Measurements from ENCODE around the gene MAD1L1. TPM values are rescaled to one million over a fixed set of nuclear protein-coding genes. Genes with fewer than 3 reads are reported as not detected.

The MAD1L1 gene
- total RNA-seq, 2 experiments from 2014 or later = 40.0 to 44.7 TPM

GRCh38 chr7:1906988-1907745, 325.6 kb downstream of the MAD1L1 start:
- no peak for ATAC-seq
- POLR2A ChIA-PET = no interaction called here
- no peak overlapping the region for H3K27ac Mint-ChIP-seq

GRCh38 chr7:1906087-1906830, 326.5 kb downstream of the MAD1L1 start:
- ATAC-seq (no peak), DNase-seq (no peak)
- no peaks in the 10 kb centered on the region for H3K36me3 Mint-ChIP-seq (ENCODE audit: low read depth)
- H3K27me3 Mint-ChIP-seq = no peaks in the 10 kb centered on the region
- H3K4me1 Mint-ChIP-seq (ENCODE audit: low read depth) = peaks cover 4% of the 10 kb centered on the region
- no peaks in the 10 kb centered on the region for H3K9me3 Mint-ChIP-seq
- TF ChIP-seq CTCF (IDR thresholded peaks at IDR 0.05) = no peak
- no peak overlapping the region for H3K4me3 Mint-ChIP-seq
- ChIA-PET CTCF (no interaction called here), POLR2A (interaction anchor here (0.6 kb wide), 1 partner anchor 16 kb away, joined by 3 read pairs; no protein-coding TSS in a partner anchor)
- no peak overlapping the region for H3K27ac Mint-ChIP-seq
- intact Hi-C loops (cut with micrococcal nuclease) = no loop called here

More at GRCh38 chr7:1906988-1907745, 325.6 kb downstream of the MAD1L1 start:
- CTCF ChIA-PET = no interaction called here
- no peaks in the 10 kb centered on the region for H3K9me3 Mint-ChIP-seq
- H3K4me3 Mint-ChIP-seq = no peak overlapping the region
- H3K4me1 Mint-ChIP-seq (ENCODE audit: low read depth) = peaks cover 4% of the 10 kb centered on the region
- intact Hi-C loops (cut with micrococcal nuclease) = no loop called here
- no peaks in the 10 kb centered on the region for H3K27me3 Mint-ChIP-seq
- DNase-seq = no peak
- no peak for TF ChIP-seq CTCF (IDR thresholded peaks at IDR 0.05)
- no peaks in the 10 kb centered on the region for H3K36me3 Mint-ChIP-seq (ENCODE audit: low read depth)

DNA sequence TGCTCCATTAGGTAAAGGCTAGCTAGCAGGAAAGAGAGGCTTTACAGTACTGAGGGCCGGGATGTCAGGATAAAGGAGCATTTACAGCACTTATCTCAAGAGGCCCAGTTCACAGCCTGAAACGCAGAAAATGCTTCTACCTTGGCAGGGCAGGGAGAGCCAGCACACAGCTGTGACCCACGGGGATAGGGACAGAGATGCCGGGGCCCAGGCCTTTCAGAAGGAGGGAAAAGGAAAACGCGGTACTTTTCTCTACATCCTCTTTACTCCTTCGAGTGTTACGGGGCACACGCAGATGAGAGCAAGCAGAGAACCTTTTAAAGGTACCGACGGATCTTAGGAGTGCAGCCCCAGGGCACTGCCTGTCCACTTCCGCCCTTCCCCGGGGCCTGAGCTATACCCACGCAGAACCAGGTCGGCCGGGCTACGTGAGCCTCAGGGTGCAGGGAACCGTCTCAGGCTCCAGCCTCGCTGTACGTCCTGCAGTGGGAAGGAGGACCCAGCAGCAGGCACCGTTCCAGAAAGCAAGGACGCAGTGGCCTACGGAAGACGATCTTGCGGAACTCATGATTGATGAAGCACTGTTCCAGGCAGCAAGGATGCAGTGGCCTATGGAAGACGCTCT, 330.4 kb downstream of the MAD1L1 start:
- no peaks in the 10 kb centered on the region for H3K4me1 Mint-ChIP-seq (ENCODE audit: low read depth)
- no peaks in the 10 kb centered on the region for H3K36me3 Mint-ChIP-seq (ENCODE audit: low read depth)
- TF ChIP-seq CTCF (IDR thresholded peaks at IDR 0.05) = no peak
- no peak overlapping the region for H3K27ac Mint-ChIP-seq
- CTCF ChIA-PET = no interaction called here
- no peaks in the 10 kb centered on the region for H3K27me3 Mint-ChIP-seq
- POLR2A ChIA-PET = no interaction called here
- no peaks in the 10 kb centered on the region for H3K9me3 Mint-ChIP-seq
- ATAC-seq = no peak
- intact Hi-C loops (cut with micrococcal nuclease) = no loop called here
- no peak for DNase-seq
- H3K4me3 Mint-ChIP-seq = no peak overlapping the region

GRCh38 chr7:1901431-1902210, 331.1 kb downstream of the MAD1L1 start:
- H3K9me3 Mint-ChIP-seq = no peaks in the 10 kb centered on the region
- no peaks in the 10 kb centered on the region for H3K36me3 Mint-ChIP-seq (ENCODE audit: low read depth)
- DNase-seq = no peak
- ChIA-PET CTCF (no interaction called here), POLR2A (no interaction called here)
- ATAC-seq = no peak
- no peaks in the 10 kb centered on the region for H3K4me1 Mint-ChIP-seq (ENCODE audit: low read depth)
- intact Hi-C loops (cut with micrococcal nuclease) = no loop called here
- no peak overlapping the region for H3K4me3 Mint-ChIP-seq
- H3K27ac Mint-ChIP-seq = no peak overlapping the region
- TF ChIP-seq CTCF (IDR thresholded peaks at IDR 0.05) = no peak
- no peaks in the 10 kb centered on the region for H3K27me3 Mint-ChIP-seq

All from activated CD8-positive, alpha-beta T cell treated with anti-CD3 and anti-CD28 coated beads for 36 hours (primary cell).